Body of pancreas (tissue), 4 donors: ENCODE data around the gene ZCCHC9.
"Not testable (repeated sequence)": the region's sequence is repeated elsewhere in the genome, so short reads cannot be mapped to it uniquely, and the experiment has no call there.

Source experiments
- CTCF ChIP-seq, 7 experiments: fragments of 450-650 bp in 4 of 7; fragments of 200-600 bp in 3 of 7; sonication (generic) in 3 of 7; IDR thresholded peaks; one replicate each; pipeline ENCODE4 v1.5.1; 2016 to 2019; ENCODE audit warnings: antibody characterized with exemption in 7 of 7
- POLR2A ChIP-seq, 3 donors: fragments of 450-650 bp; IDR thresholded peaks; one replicate each; pipeline ENCODE4 v1.6.1; 2016; ENCODE audit warnings: antibody characterized with exemption in 3 of 3, mild to moderate bottlenecking in 2 of 3

DNA sequence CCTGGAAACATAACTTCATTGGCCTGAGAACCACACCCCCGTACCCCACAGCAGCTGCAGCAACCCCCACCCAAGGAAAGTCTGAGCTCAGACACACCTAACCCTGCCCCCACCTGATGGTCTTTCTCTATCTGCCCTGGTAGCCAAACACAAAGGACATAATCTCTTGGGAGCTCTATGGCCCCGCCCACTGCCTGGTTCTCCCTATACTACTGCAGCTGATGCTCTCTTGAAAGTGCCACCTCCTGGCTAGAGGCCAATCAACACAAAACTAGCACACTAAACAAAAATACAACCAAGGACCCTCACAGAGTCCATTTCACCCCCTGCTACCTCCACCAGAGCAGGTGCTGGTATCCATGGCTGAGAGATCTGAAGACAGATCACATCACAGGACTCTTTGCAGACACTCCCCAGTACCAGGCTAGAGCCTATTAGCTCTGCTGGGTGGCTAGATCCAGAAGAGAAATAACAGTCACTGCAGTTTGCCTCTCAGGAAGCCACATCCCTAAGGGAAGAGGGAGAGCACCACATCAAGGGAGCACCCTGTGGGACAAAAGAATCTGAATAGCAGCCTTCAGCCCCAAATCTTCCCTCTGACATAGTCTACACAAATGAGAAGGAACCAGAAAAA lies 30.9 kb upstream of the ZCCHC9 start:
- TF ChIP-seq CTCF, POLR2A (IDR thresholded peaks at IDR 0.05): not testable (repeated sequence)
